Small intestine (tissue), 7 donors: ENCODE results near the gene TAS1R2. TPM values are rescaled to one million over a fixed set of nuclear protein-coding genes. Genes with fewer than 3 reads are reported as not detected.
A peak's percentile ranks its signal among the peaks of the same experiment; 100 is the strongest.
"Not testable (repeated sequence)": the region's sequence is repeated elsewhere in the genome, so short reads cannot be mapped to it uniquely, and the experiment has no call there.

ENCODE experiments used
- DNase-seq, 2 donors: peaks; one replicate each; pipeline versions ENCODE4 v3.0.0 to v3.0.0-alpha.2; 2013
- FAIRE-seq: peaks from 2 replicates; lab custom pipeline; 2012; peaks lifted over from hg19 to GRCh38; lab: Jason Lieb, UNC
- H3K27ac ChIP-seq, 3 donors: one replicate each; pipeline ENCODE4 v1.5.1; 2013; ENCODE audit warnings: low read length in 2 of 3, mild to moderate bottlenecking in 2 of 3, control low read depth in 1 of 3, inconsistent platforms in 1 of 3, low read depth in 1 of 3, moderate library complexity in 1 of 3
- H3K27me3 ChIP-seq, 3 donors: one replicate each; pipeline ENCODE4 v1.6.1; 2013; ENCODE audit warnings: low read length in 3 of 3, inconsistent platforms in 1 of 3; ENCODE audit not compliant: control insufficient read depth in 3 of 3, insufficient read depth in 3 of 3
- H3K36me3 ChIP-seq, 3 donors: one replicate each; pipeline ENCODE4 v1.6.1; 2013; ENCODE audit warnings: low read length in 3 of 3, inconsistent platforms in 1 of 3, low read depth in 1 of 3, mild to moderate bottlenecking in 1 of 3, moderate library complexity in 1 of 3; ENCODE audit not compliant: control insufficient read depth in 3 of 3, insufficient read depth in 2 of 3
- H3K4me1 ChIP-seq, 3 donors: one replicate each; pipeline ENCODE4 v1.6.1; 2013; ENCODE audit warnings: low read length in 2 of 3, inconsistent platforms in 1 of 3, low read depth in 1 of 3, mild to moderate bottlenecking in 1 of 3, moderate library complexity in 1 of 3; ENCODE audit not compliant: control insufficient read depth in 3 of 3, insufficient read depth in 2 of 3
- H3K4me3 ChIP-seq, 3 donors: one replicate each; pipeline ENCODE4 v1.5.1; 2013; ENCODE audit warnings: low read length in 3 of 3, control low read depth in 1 of 3, inconsistent platforms in 1 of 3, low read depth in 1 of 3, mild to moderate bottlenecking in 1 of 3, moderate library complexity in 1 of 3
- H3K9me3 ChIP-seq, 2 donors: one replicate each; pipeline ENCODE4 v1.6.1; 2013; ENCODE audit warnings: low read depth in 1 of 2, low read length in 1 of 2; ENCODE audit not compliant: control insufficient read depth in 2 of 2, insufficient read depth in 1 of 2
- WGBS, 3 donors: extraction: QIAGEN DNeasy Blood & Tissue Kit; methylation state at CpG; one replicate each; pipeline ENCODE4 v1.1.7; 2013; 5-methylcytosine and 5-hydroxymethylcytosine counted together
- polyA plus RNA-seq, 4 donors: library from polyadenylated mRNA; stranded (reverse) in 3 of 4; unstranded in 1 of 4; fragments of 200-250 nt in 3 of 4; fragments of 120-200 nt in 1 of 4; gene quantifications; one replicate each; pipeline versions ENCODE4 v1.2.1 to v1.2.3, GENCODE V29; 2013
- donor health status: healthy with polysubstance abuse.
- donor health status: control.
- donor health status: control.
- donor health status: Bipolar disorder and iron deficiency.
- donor health status: healthy.

The TAS1R2 gene
- polyA plus RNA-seq, 4 donors, result not detected

GRCh38 chr1:18858070-18858688 lies 1.3 kb downstream of the TAS1R2 start:
- 87 to 88% (median 87%) methylated on average over 7 of the region's 7 CpGs for WGBS, 3 donors
- no peak overlapping the region for H3K4me3 ChIP-seq
- DNase-seq (no peak), FAIRE-seq (no peak)
- H3K9me3 ChIP-seq, result no peaks in the 10 kb centered on the region
- no peaks in the 10 kb centered on the region for H3K36me3 ChIP-seq
- no peaks in the 10 kb centered on the region for H3K27me3 ChIP-seq
- H3K4me1 ChIP-seq, result no peaks in the 10 kb centered on the region
- H3K27ac ChIP-seq, result no peak overlapping the region

DNA sequence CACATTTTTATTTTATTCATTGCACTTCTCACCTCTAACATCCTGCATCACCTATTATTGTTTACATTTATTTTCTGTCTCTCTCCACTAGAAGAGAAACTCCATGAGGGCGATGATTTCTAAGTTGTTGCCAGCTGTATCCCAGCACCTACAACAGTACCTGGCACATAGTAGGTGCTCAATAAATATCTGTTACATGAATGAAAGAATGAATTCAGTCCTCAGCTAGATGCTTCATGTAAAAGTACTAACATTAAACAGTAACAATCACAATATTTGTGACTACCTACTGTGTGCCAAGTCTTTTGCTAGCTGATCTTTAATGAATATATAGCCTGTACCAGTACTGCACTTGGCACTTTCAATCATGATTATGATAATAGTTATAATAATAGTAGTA lies 3.0 kb downstream of the TAS1R2 start:
- Histone ChIP-seq H3K9me3 (no peaks in the 10 kb centered on the region), H3K4me1 (no peaks in the 10 kb centered on the region), H3K4me3 (no peak overlapping the region), H3K27ac (no peak overlapping the region), H3K27me3 (no peaks in the 10 kb centered on the region), H3K36me3 (no peaks in the 10 kb centered on the region)
- WGBS, 3 donors, result 93 to 96% (median 95%) methylated on average over 1 of the region's 1 CpG
- FAIRE-seq (no peak), DNase-seq (no peak)

GRCh38 chr1:18855573-18855972 lies 3.9 kb downstream of the TAS1R2 start:
- no peaks in the 10 kb centered on the region for H3K4me1 ChIP-seq
- H3K27me3 ChIP-seq, result no peaks in the 10 kb centered on the region
- no peaks in the 10 kb centered on the region for H3K9me3 ChIP-seq
- no peak overlapping the region for H3K4me3 ChIP-seq
- 65 to 76% (median 72%) methylated on average over 6 of the region's 6 CpGs for WGBS, 3 donors
- no peaks in the 10 kb centered on the region for H3K36me3 ChIP-seq
- no peak for DNase-seq
- no peak for FAIRE-seq
- no peak overlapping the region for H3K27ac ChIP-seq

- Histone ChIP-seq H3K4me3 (no peak overlapping the region), H3K27ac (no peak overlapping the region), H3K4me1 (no peaks in the 10 kb centered on the region), H3K9me3 (no peaks in the 10 kb centered on the region), H3K36me3 (no peaks in the 10 kb centered on the region), H3K27me3 (no peaks in the 10 kb centered on the region)
- FAIRE-seq (no peak), DNase-seq (no peak)
- WGBS, 3 donors, result 86 to 91% (median 91%) methylated on average over 49 of the region's 49 CpGs
Observed at GRCh38 chr1:18854331-18855025, 5.0 kb downstream of the TAS1R2 start.

DNA sequence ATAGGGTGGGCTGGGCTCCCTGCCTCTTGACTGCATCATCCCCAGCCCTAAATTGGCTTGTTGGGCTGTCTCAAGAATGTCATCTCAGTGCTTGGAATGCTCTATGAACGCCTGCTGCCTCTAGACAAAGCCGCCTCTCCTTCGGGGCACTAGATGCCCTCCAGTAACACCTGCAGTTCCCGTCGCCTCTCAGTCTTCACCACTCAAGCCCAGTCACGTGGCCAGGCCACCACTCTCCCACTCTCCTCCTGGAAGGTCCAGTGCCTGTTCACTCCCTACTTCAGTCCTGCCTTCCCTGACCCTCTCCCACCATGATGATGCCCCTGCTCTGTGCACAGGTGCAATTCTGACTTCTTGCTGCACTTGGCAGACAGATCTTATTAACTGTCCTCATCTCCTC lies 7.0 kb downstream of the TAS1R2 start:
- no peak for DNase-seq
- no peaks in the 10 kb centered on the region for H3K27me3 ChIP-seq
- no peaks in the 10 kb centered on the region for H3K9me3 ChIP-seq
- 41 to 59% (median 43%) methylated on average over 6 of the region's 6 CpGs for whole genome bisulfite sequencing, 3 donors
- no peaks in the 10 kb centered on the region for H3K4me1 ChIP-seq
- no peak overlapping the region for H3K27ac ChIP-seq
- no peak overlapping the region for H3K4me3 ChIP-seq
- H3K36me3 ChIP-seq, result no peaks in the 10 kb centered on the region
- no peak for FAIRE-seq

- H3K27ac ChIP-seq, result no peak overlapping the region
- 44 to 67% (median 61%) methylated on average over 11 of the region's 11 CpGs for WGBS, 3 donors
- H3K36me3 ChIP-seq, result no peaks in the 10 kb centered on the region
- H3K9me3 ChIP-seq, result no peaks in the 10 kb centered on the region
- H3K4me3 ChIP-seq, result no peak overlapping the region
- peaks cover 0 to 3% (median 0%) of the 10 kb centered on the region in 3 donors for H3K27me3 ChIP-seq
- FAIRE-seq, result no peak
- DNase-seq, result peak in 1 of 2 donors; percentile 2
- H3K4me1 ChIP-seq, result no peaks in the 10 kb centered on the region
Observed at GRCh38 chr1:18849261-18849711, 10.2 kb downstream of the TAS1R2 start.

- H3K27me3 ChIP-seq, DNase-seq, FAIRE-seq, H3K4me1 ChIP-seq, H3K27ac ChIP-seq, H3K36me3 ChIP-seq, H3K9me3 ChIP-seq, H3K4me3 ChIP-seq: not testable (repeated sequence)
- 66 to 83% (median 80%) methylated on average over 2 of the region's 2 CpGs for WGBS, 3 donors
Observed at GRCh38 chr1:18847723-18848122, 11.7 kb downstream of the TAS1R2 start.

- Histone ChIP-seq H3K4me3 (no peak overlapping the region), H3K27ac (no peak overlapping the region), H3K36me3 (no peaks in the 10 kb centered on the region), H3K9me3 (no peaks in the 10 kb centered on the region), H3K27me3 (peaks cover 0 to 3% (median 3%) of the 10 kb centered on the region in 3 donors), H3K4me1 (no peaks in the 10 kb centered on the region)
- no peak for FAIRE-seq
- no peak for DNase-seq
- WGBS, 3 donors, result 93 to 94% (median 93%) methylated on average over 17 of the region's 17 CpGs
Observed at GRCh38 chr1:18840145-18840544, 19.3 kb downstream of the TAS1R2 start.
